Mesendoderm (in vitro differentiated cells): ENCODE measurements around the gene IGSF22.

Experiments used
- DNase-seq: peaks from one replicate; pipeline ENCODE4 v3.0.0; 2013
- H2AK5ac ChIP-seq: 2 replicates; pipeline ENCODE4 v1.6.1; 2013; ENCODE audit warnings: low read length, inconsistent platforms
- H2BK120ac ChIP-seq: 2 replicates; pipeline ENCODE4 v1.6.1; 2013; ENCODE audit warnings: low read depth, mild to moderate bottlenecking, low read length, moderate library complexity, mixed read lengths
- H2BK15ac ChIP-seq: replicated peaks from 2 replicates; pipeline ENCODE4 v1.6.1; 2013; ENCODE audit warnings: low read depth, mild to moderate bottlenecking, moderate library complexity
- H2BK5ac ChIP-seq: 2 replicates; pipeline ENCODE4 v1.6.1; 2013; ENCODE audit warnings: low read length, inconsistent platforms
- H3K18ac ChIP-seq: 2 replicates; pipeline ENCODE4 v1.6.1; 2013; ENCODE audit warnings: mild to moderate bottlenecking, low read length, mixed read lengths
- H3K23ac ChIP-seq: one replicate; pipeline ENCODE4 v1.6.1; 2013; ENCODE audit warnings: low read length
- H3K27ac ChIP-seq: 2 replicates; pipeline ENCODE4 v1.5.1; 2013; ENCODE audit warnings: low read depth, mild to moderate bottlenecking, inconsistent platforms, low read length, moderate library complexity
- H3K27me3 ChIP-seq: 2 replicates; pipeline ENCODE4 v1.6.1; 2013; ENCODE audit warnings: low read length, control low read depth, mild to moderate bottlenecking, inconsistent platforms; ENCODE audit not compliant: insufficient read depth, poor library complexity
- H3K36me3 ChIP-seq: 2 replicates; pipeline ENCODE4 v1.6.1; 2013; ENCODE audit warnings: low read length, inconsistent platforms; ENCODE audit not compliant: control insufficient read depth, insufficient read depth
- H3K4ac ChIP-seq: one replicate; pipeline ENCODE4 v1.6.1; 2013; ENCODE audit warnings: low read depth, mild to moderate bottlenecking, low read length, moderate library complexity
- H3K4me1 ChIP-seq: 2 replicates; pipeline ENCODE4 v1.6.1; 2013; ENCODE audit warnings: low read depth, low read length, inconsistent platforms; ENCODE audit not compliant: control insufficient read depth
- H3K4me2 ChIP-seq: 2 replicates; pipeline ENCODE4 v1.6.1; 2013; ENCODE audit warnings: low read length
- H3K4me3 ChIP-seq: 2 replicates; pipeline ENCODE4 v1.5.1; 2013; ENCODE audit warnings: mild to moderate bottlenecking, low read length
- H3K56ac ChIP-seq: one replicate; pipeline ENCODE4 v1.6.1; 2013; ENCODE audit warnings: low read length
- H3K79me1 ChIP-seq: 2 replicates; pipeline ENCODE4 v1.6.1; 2013; ENCODE audit warnings: low read length, inconsistent platforms
- H3K79me2 ChIP-seq: 2 replicates; pipeline ENCODE4 v1.6.1; 2013; ENCODE audit warnings: mild to moderate bottlenecking, low read length; ENCODE audit not compliant: control insufficient read depth, insufficient read depth
- H3K9ac ChIP-seq: 2 replicates; pipeline ENCODE4 v1.6.1; 2013; ENCODE audit warnings: low read length, inconsistent platforms
- H4K5ac ChIP-seq: one replicate; pipeline ENCODE4 v1.6.1; 2013; ENCODE audit warnings: low read length
- H4K8ac ChIP-seq: one replicate; pipeline ENCODE4 v1.6.1; 2013; ENCODE audit warnings: low read depth, mild to moderate bottlenecking, control low read depth, low read length, moderate library complexity
- WGBS: extraction: QIAGEN DNeasy Blood & Tissue Kit; methylation state at CpG from one replicate; pipeline ENCODE4 v1.1.7; 2013; ENCODE audit warnings: low lambda C conversion rate, missing lambda C conversion rate; ENCODE audit not compliant: insufficient coverage; ENCODE audit errors: extremely low coverage; 5-methylcytosine and 5-hydroxymethylcytosine counted together

IGSF22 gene

DNA sequence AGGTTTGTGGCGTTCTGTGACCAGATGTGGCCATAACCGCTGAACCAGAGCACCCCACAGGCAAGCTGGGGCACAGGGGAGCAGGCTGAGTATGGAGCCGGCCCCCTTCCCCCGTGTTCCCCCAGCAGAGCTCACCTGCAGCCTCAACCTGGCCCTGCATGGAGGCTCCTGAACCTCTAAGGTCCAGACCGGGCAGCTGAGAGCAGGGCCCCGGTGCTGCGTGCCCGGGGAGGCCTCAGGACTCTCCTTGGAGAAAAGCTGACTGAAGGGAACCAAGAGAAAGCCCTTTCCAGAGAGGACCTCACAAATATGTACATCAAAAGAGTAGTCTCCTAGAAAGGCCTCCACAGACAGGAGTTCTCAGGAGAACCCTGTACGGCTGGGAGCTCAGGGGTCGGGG is 17.4 kb upstream of the IGSF22 start:
- no peaks in the 10 kb centered on the region for H3K36me3 ChIP-seq
- WGBS: no CpG with 5 or more reads among the region's 10 CpGs

DNA sequence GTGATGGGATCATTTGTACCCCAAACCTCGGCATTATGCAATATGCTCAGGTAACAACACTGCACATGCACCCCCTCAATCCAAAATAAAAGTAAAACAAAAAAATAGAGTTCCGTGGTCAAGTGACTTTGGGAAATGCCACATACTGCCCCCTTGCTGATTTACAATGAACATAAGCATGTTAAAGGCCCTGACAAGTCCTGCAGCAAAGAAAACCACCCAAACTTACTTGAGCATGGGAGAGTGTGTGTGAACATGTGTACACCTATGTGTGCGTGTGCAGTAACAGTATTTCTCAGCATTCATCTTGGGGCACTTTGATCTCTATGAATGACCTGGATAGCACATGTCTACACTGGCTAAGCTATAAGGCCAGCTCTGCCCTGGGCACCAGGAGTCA is 15.8 kb upstream of the IGSF22 start:
- Histone ChIP-seq H3K27ac (no peak overlapping the region), H3K4ac (no peak overlapping the region), H3K9ac (no peak overlapping the region), H4K5ac (no peak overlapping the region), H3K23ac (no peak overlapping the region), H3K18ac (no peak overlapping the region), H2BK15ac (no peak overlapping the region), H2BK5ac (no peak overlapping the region), H3K79me1 (no peaks in the 10 kb centered on the region), H3K27me3 (no peaks in the 10 kb centered on the region), H4K8ac (no peak overlapping the region), H3K79me2 (no peaks in the 10 kb centered on the region), H3K4me3 (no peak overlapping the region), H2BK120ac (no peak overlapping the region), H3K4me1 (no peaks in the 10 kb centered on the region), H3K56ac (no peak overlapping the region), H3K4me2 (no peak overlapping the region), H2AK5ac (no peak overlapping the region), H3K36me3 (no peaks in the 10 kb centered on the region)
- DNase-seq: no peak
- WGBS: no CpG with 5 or more reads among the region's 3 CpGs

More for the DNA sequence above, 17.4 kb upstream of the IGSF22 start:
- DNase-seq: no peak
- no peak overlapping the region for H3K56ac ChIP-seq
- H3K9ac ChIP-seq: no peak overlapping the region
- H3K4me1 ChIP-seq: no peaks in the 10 kb centered on the region
- H3K23ac ChIP-seq: no peak overlapping the region
- no peak overlapping the region for H3K27ac ChIP-seq
- no peak overlapping the region for H4K8ac ChIP-seq
- H3K27me3 ChIP-seq: no peaks in the 10 kb centered on the region
- H3K18ac ChIP-seq: no peak overlapping the region
- no peak overlapping the region for H2BK120ac ChIP-seq
- H2BK5ac ChIP-seq: no peak overlapping the region
- H3K4ac ChIP-seq: no peak overlapping the region
- H3K4me2 ChIP-seq: no peak overlapping the region
- no peak overlapping the region for H2BK15ac ChIP-seq
- H3K4me3 ChIP-seq: no peak overlapping the region
- no peaks in the 10 kb centered on the region for H3K79me1 ChIP-seq
- no peaks in the 10 kb centered on the region for H3K79me2 ChIP-seq
- no peak overlapping the region for H2AK5ac ChIP-seq
- no peak overlapping the region for H4K5ac ChIP-seq

DNA sequence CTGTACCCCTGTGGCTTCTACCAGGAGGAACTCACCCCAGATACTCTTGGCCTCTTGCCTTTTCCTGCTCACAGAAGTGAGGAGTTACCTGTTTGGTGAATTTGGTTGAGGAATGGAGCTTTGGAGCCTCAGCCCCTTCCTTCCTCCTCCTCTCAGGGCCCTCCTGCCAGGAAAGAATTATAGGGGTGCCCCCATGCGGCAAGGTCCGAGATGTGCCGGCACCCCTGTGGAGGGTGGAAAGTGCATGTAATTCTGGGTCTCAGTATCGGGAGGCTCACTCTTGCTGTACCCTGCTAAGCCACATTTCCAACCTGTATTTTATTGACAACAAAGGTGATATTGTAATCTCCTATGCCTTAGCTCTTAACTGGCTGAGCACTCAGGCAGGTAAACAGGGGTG is 13.7 kb upstream of the IGSF22 start:
- no peak overlapping the region for H3K9ac ChIP-seq
- no peaks in the 10 kb centered on the region for H3K79me2 ChIP-seq
- H2BK15ac ChIP-seq: no peak overlapping the region
- H3K18ac ChIP-seq: no peak overlapping the region
- H4K8ac ChIP-seq: no peak overlapping the region
- H3K23ac ChIP-seq: no peak overlapping the region
- H3K27ac ChIP-seq: no peak overlapping the region
- no peaks in the 10 kb centered on the region for H3K36me3 ChIP-seq
- H3K4me1 ChIP-seq: no peaks in the 10 kb centered on the region
- H2BK5ac ChIP-seq: no peak overlapping the region
- no peak overlapping the region for H3K4ac ChIP-seq
- no peak overlapping the region for H3K4me2 ChIP-seq
- DNase-seq: no peak
- H3K4me3 ChIP-seq: no peak overlapping the region
- H2AK5ac ChIP-seq: no peak overlapping the region
- WGBS: no CpG with 5 or more reads among the region's 4 CpGs
- no peaks in the 10 kb centered on the region for H3K27me3 ChIP-seq
- no peaks in the 10 kb centered on the region for H3K79me1 ChIP-seq
- H2BK120ac ChIP-seq: no peak overlapping the region
- no peak overlapping the region for H4K5ac ChIP-seq
- no peak overlapping the region for H3K56ac ChIP-seq

DNA sequence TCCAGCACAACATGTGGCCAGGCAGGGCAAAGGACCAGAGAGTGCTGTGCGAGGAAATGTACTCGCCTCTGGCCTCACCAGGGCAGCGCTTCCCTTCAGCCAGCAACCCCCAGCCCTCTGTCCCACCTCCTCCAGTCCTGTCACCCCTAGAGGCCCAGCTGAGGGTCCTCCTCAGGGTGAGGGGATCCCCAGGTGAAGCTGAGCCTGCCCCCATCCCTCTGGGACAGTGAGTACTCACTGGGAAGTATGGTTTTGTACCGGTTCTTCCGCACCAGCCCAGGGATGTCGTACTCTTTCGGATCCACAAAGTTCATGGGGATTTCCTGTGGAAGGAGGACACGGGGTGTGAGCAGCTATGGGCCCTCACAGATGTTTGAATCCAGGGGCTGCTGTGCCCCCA is 11.7 kb upstream of the IGSF22 start:
- Histone ChIP-seq H2BK15ac (no peak overlapping the region), H3K4me3 (no peak overlapping the region), H2BK120ac (no peak overlapping the region), H3K36me3 (no peaks in the 10 kb centered on the region), H3K4ac (no peak overlapping the region), H3K27ac (no peak overlapping the region), H3K9ac (no peak overlapping the region), H3K79me1 (no peaks in the 10 kb centered on the region), H3K27me3 (no peaks in the 10 kb centered on the region), H4K8ac (no peak overlapping the region), H4K5ac (no peak overlapping the region), H3K23ac (no peak overlapping the region), H3K4me2 (no peak overlapping the region), H2AK5ac (no peak overlapping the region), H3K56ac (no peak overlapping the region), H3K4me1 (no peaks in the 10 kb centered on the region), H3K79me2 (no peaks in the 10 kb centered on the region), H3K18ac (no peak overlapping the region), H2BK5ac (no peak overlapping the region)
- no CpG with 5 or more reads among the region's 8 CpGs for WGBS
- no peak for DNase-seq

DNA sequence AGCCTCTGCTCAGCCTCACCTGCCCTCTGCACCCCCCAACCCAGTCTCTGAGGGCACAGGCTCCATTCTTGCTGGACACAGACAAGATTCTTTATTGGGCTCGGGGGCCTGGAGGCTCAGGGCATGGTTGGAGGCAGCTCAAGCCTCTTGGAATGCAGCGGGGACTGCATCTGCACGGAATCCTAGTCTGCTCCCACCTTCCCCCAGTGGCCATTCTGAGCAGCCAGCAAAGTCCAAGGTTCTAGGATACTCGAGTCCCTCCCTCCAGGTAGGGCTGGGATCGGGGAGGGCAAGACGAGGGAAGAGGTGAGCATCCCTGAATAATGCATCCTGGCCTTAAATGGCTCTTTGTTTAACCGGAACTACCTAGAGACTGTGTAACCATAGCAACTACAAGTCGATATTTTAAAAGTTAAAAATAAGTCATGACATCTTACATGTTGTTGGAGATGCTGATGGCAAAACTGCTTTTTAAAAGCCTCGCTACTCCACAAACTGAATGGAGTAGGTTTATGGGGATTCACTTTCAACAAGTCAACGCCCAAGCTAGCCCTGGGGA is 10.7 kb upstream of the IGSF22 start:
- WGBS: no CpG with 5 or more reads among the region's 10 CpGs

DNA sequence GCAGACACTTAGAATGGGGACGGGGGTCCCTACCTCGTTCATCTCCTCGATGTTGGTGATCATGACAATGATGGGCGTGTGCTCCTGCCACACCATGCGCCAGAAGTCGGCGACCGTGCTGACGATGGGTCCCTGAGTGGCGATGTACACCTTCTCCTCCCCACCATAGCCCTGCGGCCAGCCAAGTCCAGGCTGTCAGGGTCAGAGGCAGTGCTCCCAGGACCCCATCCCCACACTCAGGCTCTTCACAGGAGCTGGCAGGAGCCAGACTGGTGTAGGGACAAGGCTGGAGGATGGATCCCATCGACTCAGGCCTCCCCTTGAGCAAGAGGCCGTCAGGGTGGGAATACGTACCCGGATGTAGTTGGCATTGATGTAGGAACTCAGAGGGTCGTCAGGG is 7.2 kb upstream of the IGSF22 start:
- H4K8ac ChIP-seq: no peak overlapping the region
- H3K4ac ChIP-seq: no peak overlapping the region
- no peak overlapping the region for H3K4me3 ChIP-seq
- no peaks in the 10 kb centered on the region for H3K27me3 ChIP-seq
- H3K9ac ChIP-seq: no peak overlapping the region
- no peaks in the 10 kb centered on the region for H3K4me1 ChIP-seq
- H3K27ac ChIP-seq: no peak overlapping the region
- H4K5ac ChIP-seq: no peak overlapping the region
- no peak overlapping the region for H2AK5ac ChIP-seq
- no peak for DNase-seq
- H2BK120ac ChIP-seq: no peak overlapping the region
- H3K36me3 ChIP-seq: no peaks in the 10 kb centered on the region
- H3K79me2 ChIP-seq: no peaks in the 10 kb centered on the region
- no CpG with 5 or more reads among the region's 16 CpGs for WGBS
- H3K79me1 ChIP-seq: no peaks in the 10 kb centered on the region
- H3K23ac ChIP-seq: no peak overlapping the region
- H2BK5ac ChIP-seq: no peak overlapping the region
- H3K4me2 ChIP-seq: no peak overlapping the region
- no peak overlapping the region for H3K56ac ChIP-seq
- no peak overlapping the region for H3K18ac ChIP-seq
- no peak overlapping the region for H2BK15ac ChIP-seq

More for the DNA sequence above, 10.7 kb upstream of the IGSF22 start:
- H3K79me1 ChIP-seq: no peaks in the 10 kb centered on the region
- no peak overlapping the region for H2BK5ac ChIP-seq
- H2BK120ac ChIP-seq: no peak overlapping the region
- no peak overlapping the region for H3K4me2 ChIP-seq
- no peak overlapping the region for H4K8ac ChIP-seq
- no peak overlapping the region for H3K4me3 ChIP-seq
- H3K79me2 ChIP-seq: no peaks in the 10 kb centered on the region
- no peak overlapping the region for H2BK15ac ChIP-seq
- H3K27me3 ChIP-seq: no peaks in the 10 kb centered on the region
- H2AK5ac ChIP-seq: no peak overlapping the region
- no peak overlapping the region for H3K27ac ChIP-seq
- H3K9ac ChIP-seq: no peak overlapping the region
- H3K56ac ChIP-seq: no peak overlapping the region
- no peaks in the 10 kb centered on the region for H3K36me3 ChIP-seq
- H3K4me1 ChIP-seq: no peaks in the 10 kb centered on the region
- no peak overlapping the region for H3K4ac ChIP-seq
- no peak overlapping the region for H3K18ac ChIP-seq
- H3K23ac ChIP-seq: no peak overlapping the region
- peak; percentile 56 for DNase-seq
- no peak overlapping the region for H4K5ac ChIP-seq
